Cerebellar nuclear complex (tissue), 1 donor: ENCODE data around the gene C8B.

ENCODE experiments used
- DNase-seq, 2 experiments: peaks; one replicate each; lab custom pipeline; 2025; lab: John Stamatoyannopoulos, UW

Gene C8B

DNA sequence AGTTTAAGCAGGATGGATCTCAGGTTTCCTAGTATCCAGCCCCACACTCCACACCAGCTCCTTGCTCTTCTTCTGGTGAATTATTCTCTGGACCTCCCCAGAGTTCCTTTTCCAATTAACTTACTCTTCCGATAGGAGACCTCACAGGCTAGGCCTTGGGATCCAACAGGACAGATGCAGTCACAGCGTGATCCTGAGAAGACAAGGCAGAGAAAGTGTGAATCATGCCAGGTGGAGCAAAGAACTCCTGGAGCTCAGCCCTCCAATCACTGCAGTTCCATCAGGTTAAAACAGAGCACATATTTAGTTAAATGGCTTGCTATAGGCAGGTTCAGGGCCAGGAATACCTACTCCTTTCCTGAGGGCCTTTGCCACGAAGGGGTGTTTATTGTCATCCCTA lies 34.1 kb downstream of the C8B start:
- DNase-seq = peak; percentile 72 to 94

DNA sequence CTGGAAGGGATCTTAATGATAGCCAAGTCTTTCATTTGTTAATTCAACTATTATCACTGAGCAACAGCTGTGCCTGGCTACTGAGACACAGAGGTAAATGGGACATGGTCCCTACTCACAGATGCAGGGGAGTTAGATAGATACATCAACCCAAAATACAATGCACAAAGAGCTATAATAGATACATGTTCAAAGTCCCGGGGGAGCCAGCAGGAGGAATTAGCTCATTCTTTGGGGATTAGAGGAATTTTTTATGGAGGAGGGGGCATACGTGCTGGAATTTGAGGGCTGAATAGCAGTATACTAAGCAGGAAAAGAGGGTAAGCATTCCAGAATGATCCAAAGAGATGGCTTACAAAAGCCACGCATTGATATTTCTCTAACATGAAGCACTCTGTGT lies 34.6 kb downstream of the C8B start:
- DNase-seq = no peak

DNA sequence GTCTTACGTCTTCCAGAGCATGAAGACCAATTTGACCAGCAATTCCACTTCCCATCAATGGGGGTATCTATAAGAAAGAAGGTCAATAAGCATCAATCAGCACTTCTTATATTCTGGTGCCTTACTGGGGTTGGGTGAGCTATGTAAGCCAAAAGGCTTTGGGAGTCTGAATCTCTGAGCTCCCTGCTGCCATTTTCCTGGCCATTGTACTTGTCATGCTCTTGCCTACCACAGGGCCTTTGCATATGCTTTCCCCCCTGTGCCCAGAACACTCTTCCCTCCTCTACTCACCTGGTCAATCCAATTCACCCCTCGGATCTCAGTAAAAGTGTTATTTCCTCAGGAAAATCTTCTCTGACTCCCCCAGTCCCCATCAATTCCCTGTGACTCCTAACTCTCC lies 36.3 kb downstream of the C8B start:
- DNase-seq = no peak

DNA sequence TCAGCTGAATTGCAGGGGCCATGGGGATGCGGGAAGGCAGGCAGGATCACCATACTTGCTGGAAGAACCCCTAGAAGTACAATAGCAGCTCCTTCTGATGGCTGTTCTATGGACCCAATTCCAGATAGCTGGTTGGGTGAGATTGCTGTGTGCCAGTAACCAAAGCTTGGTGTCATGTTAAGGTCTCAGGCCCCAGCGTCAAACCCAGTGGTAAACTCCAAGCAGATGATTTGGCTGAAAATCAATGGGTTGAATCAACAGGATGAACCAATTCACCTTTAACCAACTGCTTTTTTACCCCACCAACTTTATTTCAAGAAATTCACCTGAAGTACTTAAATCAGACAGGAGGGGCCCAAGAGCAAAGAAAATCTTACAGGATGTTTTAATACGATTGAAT lies 37.8 kb downstream of the C8B start:
- DNase-seq = no peak

DNA sequence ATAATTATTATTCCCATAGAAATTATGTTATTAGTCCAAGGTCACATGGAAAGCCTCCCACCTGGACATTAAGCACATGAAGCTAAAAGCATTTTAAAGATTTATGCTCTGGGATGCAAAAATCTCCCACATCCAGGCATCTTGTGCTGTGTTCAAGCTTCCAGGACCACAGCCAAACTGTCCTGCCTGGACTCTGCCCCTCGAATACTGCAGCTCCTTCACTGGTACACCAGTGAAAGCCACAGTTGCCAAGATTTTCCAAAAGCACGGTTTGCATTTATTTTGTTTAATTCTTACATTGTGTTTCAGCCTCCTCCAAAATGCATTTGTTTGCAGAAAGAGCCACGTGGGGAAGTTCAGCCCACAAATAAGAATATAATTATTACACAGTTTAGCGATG lies 38.6 kb downstream of the C8B start:
- DNase-seq = no peak

DNA sequence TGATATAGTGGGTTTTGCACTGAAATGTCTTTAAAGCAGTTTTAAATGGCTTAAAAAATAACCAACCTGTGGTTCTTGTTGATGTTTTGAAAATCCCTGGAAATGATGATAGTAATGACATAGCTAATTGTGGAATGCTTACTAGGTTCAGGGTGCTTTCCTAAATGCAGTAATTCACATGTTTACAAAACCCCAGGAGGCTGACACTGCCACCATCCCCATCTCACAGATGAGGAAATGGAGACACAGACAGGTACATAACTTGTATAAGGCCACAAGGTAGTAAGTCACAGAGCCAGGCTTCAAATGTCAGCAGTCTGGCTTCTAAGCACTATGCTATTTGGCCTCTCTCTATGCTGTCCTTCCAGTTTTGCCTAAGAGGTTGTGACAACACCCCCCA lies 40.6 kb downstream of the C8B start:
- DNase-seq = no peak

DNA sequence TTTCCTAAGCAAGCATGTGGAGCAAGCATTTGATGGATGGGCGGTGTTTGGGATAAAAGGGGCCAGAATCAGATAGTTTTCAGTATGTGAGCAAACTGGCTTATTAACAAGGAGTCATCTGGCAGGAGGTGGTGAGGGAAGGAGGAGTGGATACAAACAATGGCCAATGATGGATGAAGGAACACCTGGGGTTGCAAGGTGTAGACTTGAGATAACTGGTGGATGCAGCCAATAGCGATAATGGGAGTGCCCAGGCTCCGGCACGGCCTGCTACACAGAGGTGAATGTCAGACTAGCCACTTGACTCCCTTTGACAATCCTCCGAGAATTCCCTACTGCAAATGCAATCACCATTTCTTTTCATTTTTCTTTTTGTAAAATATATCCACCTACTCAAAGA lies 41.7 kb downstream of the C8B start:
- DNase-seq = no peak

DNA sequence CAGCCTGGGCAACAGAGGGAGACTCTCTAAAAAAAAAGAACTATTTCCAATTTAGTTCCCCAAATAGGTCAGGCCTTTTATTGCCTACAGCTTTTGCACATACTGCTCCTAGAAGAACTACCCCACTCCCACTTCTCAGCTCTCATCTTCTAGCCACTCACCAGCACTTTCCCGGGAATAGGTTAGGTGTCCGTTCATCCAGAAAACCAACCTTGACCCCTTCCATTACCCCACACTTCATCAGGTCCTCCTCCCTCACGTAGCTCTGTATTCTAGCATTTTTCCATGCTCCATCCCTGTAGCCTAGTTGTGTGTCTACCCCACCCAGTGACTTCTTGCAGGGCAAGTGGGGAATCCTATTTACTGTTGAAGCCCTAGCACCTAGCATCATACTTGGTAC lies 42.6 kb downstream of the C8B start:
- no peak for DNase-seq

DNA sequence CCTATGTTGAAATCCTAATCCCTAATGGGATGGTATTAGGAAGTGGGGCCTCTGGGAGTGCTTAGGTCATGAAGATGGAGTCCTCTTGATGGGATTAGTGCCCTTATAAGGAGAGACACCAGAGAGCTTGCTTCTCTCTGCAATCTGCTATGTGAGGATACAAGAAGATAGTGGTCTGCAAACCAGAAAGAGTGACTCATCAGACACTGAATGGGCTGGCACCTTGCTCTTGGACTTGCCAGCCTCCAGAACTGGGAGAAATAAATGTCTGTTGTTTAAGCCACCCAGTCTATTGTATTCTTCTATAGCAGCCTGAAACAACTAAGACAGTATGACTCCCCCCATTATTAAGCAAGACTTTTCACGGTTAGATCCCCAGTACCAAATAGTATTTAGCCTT lies 43.3 kb downstream of the C8B start:
- DNase-seq = no peak

DNA sequence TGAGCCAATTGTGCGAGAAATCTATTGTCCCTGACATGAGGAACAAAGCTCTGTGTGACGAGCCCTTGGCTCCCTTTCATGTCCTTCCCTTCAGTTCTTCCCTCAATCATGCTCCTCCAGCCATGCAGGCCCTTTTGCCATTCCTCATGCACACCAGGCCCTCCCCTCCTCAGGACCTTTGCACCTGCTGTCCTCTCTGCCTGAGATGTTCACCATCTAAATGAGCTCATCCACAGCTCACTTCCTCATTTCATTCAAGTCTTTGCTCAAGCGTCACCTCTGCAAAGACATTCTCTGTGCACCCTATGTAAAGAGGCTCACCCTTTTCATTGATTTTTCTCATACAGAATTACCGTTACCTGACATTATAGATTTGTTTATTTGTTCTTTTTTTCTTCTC lies 43.7 kb downstream of the C8B start:
- DNase-seq = no peak

DNA sequence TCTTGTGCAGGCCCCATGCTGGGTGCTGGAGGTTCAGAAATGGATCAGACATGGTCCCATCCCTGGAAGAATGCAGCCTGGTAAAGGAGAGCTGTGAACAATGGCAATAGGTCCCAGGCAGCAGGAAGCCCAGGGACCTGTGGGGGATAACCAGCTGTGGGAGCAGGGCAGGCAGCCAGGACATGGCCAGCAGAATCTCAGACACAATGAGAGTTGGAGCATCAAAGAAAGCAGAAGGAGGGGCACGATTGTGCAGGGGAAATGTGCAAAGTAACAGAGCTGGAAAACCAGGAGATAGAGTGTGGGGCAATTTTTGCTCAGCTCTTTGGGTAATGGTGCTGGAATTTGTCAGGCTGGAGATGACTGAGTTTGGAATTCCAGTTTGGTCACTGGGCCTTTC lies 44.3 kb downstream of the C8B start:
- DNase-seq = no peak

DNA sequence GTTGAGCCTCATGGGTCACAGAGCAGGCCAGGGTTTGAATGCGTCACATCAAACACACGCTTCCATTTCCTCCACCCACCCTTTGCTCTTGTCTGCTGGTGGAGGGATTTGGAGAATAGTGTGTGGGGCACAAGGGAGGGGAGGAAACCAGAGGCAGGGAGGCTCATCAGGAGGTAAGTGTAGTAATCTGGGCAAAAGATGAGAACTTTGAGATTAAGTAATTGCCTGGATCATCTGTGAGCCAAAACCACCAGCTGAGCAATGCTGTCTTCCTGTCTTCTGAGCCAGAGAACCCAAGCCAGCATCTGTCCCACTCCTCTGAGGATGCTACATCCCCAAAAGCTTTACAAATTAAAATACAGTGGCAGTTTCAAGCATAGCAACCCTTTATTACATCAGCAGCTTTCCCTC lies 45.2 kb downstream of the C8B start:
- DNase-seq = no peak

DNA sequence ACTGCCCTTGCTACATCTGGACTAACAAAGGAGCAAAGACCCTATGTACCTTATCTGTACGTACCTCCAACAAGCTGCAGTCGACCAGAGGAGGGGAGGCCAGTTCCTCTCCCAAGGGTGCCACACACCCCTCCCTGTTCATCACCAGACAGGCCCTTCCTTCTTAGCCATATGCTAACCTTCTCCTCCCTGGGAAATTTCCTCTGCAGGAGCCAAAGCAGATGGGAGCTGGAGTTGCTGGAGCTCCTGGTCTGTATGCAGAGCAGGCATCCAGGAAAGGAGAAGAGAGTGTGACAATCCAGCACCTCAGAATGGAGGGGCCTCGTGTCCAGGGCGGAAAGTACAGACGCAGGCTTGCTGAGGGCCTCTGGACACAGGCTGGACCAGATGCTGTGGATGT lies 48.5 kb downstream of the C8B start:
- DNase-seq = no peak

DNA sequence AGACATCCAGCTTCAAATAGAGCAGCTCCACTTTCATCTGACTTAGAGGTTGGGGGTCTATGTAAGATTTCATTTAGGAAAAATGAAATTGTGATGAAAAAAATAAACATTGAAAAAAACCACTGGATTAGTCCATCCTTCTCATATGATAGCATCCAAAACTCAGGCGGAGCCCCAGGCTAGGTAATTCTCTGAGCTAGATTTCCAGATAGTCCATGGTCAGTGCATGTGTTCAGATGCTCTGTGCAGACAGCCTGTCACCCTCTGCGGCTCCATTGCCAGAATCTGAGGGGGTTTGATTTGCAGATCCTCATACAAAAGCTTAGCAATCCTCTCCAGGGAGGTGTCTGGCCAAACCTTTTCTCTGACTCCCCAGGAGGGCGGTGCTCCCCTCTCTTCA lies 49.2 kb downstream of the C8B start:
- no peak for DNase-seq

DNA sequence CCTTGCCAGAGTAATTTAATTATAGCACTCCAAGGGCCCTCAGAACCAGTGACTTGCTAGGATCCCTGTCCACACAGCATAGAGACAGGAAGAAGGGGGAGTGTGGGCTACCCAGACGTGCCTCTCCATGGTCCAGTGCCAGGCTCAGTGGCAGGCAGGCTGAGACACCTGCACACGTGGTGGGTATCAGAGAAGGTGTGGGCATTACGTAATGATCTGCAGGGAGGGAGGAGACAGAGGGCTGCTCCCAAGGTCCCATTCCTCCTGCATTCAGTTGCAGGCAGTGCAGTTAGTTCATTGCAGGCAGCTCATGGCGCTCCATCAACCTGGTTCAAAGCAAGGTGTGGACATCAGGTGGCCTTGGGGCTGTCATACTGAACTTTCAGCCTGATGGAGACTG lies 49.9 kb downstream of the C8B start:
- DNase-seq = no peak

DNA sequence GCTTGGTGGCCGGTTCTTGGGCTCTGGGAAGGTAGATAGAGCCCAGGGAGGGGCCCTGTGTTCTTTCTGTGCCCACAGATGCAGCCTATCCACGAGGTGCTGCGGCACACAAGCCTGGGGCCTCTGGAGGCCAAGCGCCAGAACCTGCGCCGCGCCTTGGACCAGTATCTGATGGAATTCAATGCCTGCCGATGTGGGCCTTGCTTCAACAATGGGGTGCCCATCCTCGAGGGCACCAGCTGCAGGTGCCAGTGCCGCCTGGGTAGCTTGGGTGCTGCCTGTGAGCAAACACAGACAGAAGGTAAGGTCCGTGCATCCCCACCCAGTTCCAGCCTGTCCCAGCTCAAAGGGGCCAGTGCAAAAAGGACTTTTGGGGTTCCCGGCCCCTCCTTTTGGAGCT lies 53.5 kb downstream of the C8B start:
- DNase-seq = no peak

DNA sequence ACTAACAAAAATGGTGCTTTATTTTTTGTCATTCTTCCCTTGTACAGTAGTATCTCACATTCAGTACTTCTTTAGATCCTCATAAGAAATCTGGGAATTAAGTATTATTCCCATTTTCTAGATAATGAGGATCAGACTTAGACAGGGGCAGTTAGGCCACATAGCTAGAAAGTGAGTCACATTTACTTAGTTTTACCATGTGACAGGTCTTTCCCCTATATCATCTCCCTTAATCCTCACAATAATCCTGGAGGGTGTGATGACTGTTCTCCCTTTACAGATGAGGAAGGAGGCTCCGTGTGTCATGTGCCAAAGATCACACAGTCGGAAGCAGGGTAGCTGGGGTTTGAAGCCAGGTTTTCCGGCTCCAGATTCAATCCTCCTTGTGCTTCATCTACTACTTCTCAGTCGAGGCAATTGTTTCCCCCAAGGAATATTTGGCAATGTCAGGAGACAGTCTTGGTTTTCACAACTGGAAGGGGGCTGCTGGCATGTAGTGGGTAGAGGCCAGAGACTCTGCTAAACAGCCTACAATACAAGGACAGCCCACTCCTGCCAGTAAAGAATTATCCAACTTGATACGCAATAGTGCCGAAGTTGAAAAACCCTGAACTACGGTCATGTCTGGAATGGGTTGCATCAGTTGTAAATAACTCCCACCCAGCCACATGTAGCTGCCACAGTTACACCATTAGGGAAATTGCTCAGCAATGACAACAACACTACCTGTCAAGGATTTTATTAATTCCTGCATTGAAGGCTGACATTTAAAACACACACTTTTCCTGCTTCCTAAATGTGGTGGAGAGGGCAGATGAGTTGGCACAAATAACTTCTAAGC lies 54.5 kb downstream of the C8B start:
- no peak for DNase-seq

DNA sequence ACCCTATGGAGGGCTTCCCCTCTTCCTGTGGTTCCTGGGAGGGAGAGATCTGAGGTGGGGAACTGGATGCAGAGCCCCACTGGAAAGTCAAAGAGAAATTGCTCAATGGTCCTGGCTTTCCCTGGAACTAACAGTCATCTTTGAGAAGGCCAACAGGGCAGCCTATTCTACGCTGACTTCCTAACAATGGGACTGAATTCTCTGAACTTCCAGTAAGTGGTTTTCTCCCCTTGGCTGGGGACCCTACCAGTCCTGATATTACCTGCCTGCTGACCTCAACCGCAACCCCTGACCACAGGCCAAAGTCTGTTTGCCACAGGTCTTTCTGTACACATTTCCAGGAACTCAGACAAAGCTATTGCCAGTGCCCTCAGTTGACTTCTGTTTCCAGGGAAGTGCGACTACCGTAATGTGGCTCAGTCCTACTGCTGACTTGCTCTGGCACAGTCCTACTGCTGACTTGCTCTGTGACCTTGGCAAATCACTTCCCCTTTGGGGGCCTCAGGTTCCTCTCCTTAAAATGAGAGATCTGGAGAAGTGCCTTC lies 55.3 kb downstream of the C8B start:
- DNase-seq = no peak

DNA sequence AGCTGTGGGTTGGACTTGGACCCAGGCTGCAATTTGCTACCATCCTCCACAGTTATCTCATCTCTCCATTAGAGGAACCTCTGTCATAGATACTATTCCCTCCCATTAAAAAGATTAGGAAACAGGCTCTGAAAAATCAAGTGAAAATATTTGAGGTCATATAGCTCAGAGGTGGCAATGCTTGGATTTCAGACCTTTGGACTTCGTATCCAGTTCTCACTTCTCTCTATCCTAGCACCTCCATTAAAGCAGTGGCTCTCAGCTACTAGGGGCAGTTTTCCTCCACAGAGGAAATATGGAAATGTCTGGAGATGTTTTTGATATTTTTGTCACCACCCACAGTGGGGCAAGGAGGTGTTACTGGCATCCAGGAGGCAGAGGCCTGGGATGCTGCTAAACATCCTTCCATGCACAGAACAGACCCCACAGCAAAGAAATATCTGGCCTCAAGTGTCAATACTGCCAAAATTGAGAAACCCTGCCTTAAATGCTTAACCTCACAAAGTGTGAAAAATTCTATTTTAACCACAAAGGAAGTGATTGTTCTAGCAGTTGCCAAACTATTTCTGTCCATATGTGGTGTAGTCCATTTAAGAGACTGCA lies 57.1 kb downstream of the C8B start:
- no peak for DNase-seq

DNA sequence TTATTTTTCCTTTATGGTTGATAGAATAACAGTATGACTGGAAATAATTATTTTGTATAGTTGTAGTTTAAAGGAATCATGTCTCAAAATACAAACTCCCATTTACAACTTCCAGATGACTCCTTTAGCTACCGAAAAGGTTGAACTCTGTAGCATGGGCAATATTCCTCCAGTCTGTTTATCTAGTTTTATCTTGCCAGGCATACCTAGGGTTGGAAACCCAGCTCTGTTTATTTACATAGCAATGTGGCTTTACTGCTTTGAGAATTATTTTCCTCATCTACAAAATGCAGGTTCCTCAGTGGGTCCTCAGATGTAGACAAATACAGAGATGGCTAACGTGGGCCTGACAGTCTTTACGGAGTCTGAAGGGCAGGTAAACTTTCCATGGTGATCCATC lies 60.1 kb downstream of the C8B start:
- DNase-seq = no peak

DNA sequence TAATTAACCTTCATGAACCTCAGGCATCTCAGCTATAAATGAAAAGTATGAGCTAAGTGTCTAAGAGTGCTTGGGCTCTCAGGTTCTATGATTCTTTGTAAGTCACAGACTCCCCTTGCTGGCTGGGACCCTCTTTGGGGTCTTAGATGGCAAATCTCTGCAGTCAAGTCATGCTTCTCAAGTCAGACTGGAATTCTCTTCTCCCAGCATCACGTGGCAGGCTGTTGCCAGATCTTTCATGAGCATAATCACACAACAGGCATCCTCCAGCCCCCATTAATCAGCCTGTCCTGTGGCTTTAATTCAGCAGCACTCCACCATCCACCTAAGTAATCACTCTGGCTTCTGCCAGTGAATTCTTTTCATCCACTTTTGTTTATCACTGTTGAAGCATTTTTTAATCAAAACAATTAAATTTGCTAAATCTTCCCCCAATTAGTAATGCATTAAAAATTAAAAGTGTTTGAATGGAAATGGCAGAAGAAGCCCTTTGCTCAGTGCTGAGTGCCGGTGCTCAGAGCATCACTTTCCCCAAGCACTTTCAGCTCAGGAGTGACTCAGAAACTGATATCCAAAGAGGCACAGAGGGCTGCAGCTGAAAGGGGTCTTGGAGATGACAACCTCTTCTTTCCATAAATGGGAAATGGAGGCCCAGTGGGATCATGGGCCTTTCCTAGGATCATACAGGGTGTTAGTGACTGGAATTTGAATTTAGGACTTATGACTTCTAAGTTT lies 61.0 kb downstream of the C8B start:
- DNase-seq = no peak

DNA sequence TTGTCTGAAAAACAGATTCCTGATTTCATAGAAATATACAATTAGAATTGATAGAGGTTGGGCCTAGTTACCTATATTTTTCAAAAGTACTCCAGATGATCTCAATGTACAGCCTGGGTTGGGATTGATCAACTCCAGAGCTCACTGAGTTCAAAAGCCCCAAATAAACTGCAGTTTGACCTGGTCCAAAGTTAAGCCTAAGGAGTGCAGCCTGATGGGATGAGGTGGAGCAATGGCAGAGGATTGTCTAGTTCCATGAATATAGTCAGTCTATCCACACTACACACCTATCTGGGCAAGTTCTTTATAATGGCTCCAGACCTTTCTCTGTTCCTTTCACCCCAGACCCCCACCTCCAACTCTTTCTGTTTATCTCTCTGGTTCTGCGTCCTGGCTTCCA lies 62.0 kb downstream of the C8B start:
- no peak for DNase-seq

DNA sequence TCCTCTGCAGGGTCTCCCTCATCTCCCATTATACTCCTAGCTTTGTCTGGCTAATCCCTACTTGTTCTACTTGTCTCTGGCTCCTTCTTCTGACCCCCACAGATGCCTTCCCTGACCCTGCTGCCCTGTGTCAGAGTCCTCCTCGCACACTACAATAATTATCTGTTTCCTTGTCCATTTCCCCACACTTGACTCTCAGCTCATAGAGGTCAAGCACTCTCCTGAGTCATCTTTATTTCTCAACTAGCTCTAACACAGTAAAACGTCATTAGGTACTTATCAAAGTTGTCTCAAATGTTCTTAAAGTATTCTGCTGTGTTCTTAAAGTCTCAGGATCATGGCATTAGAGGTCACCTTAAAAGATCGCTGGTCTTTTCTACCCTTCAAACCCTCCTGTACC lies 64.1 kb downstream of the C8B start:
- DNase-seq = no peak
